ENCODE data around the gene PBX4.

DNA sequence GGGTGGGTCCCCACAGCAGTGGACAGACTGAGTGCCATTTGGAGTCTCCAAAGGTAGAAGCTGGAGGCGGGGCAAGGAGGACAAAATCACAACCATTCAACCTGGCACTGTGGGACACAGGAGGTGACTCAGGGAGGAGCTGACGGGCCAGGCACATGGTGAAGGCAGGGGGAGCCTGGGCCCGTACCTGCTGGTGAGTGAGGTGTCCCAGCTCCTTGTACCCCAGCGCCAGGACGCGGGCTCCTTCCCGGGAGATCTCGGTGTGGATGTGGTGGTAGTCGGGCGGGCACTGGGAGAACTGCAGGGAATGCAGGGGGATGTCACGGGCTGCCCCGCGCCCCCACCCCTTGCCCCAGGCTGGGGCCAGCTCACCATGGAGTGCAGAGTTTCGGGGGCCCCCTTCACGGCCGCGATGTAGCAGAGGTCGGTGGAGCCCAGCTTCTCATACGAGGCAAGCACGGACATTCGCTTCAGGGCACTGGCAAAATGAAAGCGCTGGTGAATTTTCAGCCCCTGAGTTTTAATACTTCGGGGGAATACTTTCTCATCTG, 35.2 kb upstream of the PBX4 start:
- TF ChIP-seq POLR2A (IDR thresholded peaks at IDR 0.05; ENCODE audit: low read depth, low read length) (no peak), POLR2AphosphoS5 (IDR thresholded peaks at IDR 0.05; ENCODE audit: low read depth, low read length) (no peak)
